Measurements from ENCODE around the gene JUNB.

GRCh38 chr19:12799742-12800465, 8.6 kb downstream of the JUNB start:
- TF ChIP-seq POLR2A (IDR thresholded peaks at IDR 0.05; ENCODE audit: control extremely low read depth in 1 of 2, low read depth in 2 of 2, low read length in 2 of 2) (no peak), CBX5 (IDR thresholded peaks at IDR 0.05; ENCODE audit: low read depth, low read length) (no peak), CTCF (IDR thresholded peaks at IDR 0.05; ENCODE audit: control extremely low read depth in 1 of 3, insufficient read depth in 1 of 3, low read depth in 1 of 3, low read length in 3 of 3) (no peak), EP300 (IDR thresholded peaks at IDR 0.05; ENCODE audit: borderline replicate concordance in 1 of 2, low read depth in 2 of 2, low read length in 2 of 2) (no peak), TEAD4 (IDR thresholded peaks at IDR 0.05; ENCODE audit: low read depth, low read length) (no peak), GABPA (IDR thresholded peaks at IDR 0.05; ENCODE audit: borderline replicate concordance, insufficient read depth, low read length) (no peak), YY1 (IDR thresholded peaks at IDR 0.05; ENCODE audit: low read depth, low read length) (no peak), POU5F1 (IDR thresholded peaks at IDR 0.05; ENCODE audit: low read depth, low read length) (no peak), ASH2L (IDR thresholded peaks at IDR 0.05; ENCODE audit: low read length) (no peak), TBP (IDR thresholded peaks at IDR 0.05; ENCODE audit: low read depth, low read length) (no peak), MAFK (IDR thresholded peaks at IDR 0.05; ENCODE audit: low read depth, low read length) (no peak), GTF2F1 (IDR thresholded peaks at IDR 0.05; ENCODE audit: borderline replicate concordance, low read depth, low read length) (no peak)
